Globus pallidus (tissue), 1 donor: ENCODE data around the gene NPAS2.

Experiments used
- DNase-seq: peaks from one replicate; pipeline ENCODE4 v3.0.0-alpha.2; 2015; ENCODE audit warnings: low spot score

The NPAS2 gene

GRCh38 chr2:100796499-100797100, 23.3 kb upstream of the NPAS2 start:
- DNase-seq: no peak

- no peak for DNase-seq
These were observed 20.3 kb upstream of the NPAS2 start for GRCh38 chr2:100799686-100800085.

- no peak for DNase-seq
These were observed 19.0 kb upstream of the NPAS2 start for GRCh38 chr2:100800915-100801314.

- DNase-seq: no peak
These were observed 18.5 kb upstream of the NPAS2 start for GRCh38 chr2:100801402-100801801.

- no peak for DNase-seq
These were observed 17.9 kb upstream of the NPAS2 start for GRCh38 chr2:100802066-100802465.

- no peak for DNase-seq
These were observed 16.6 kb upstream of the NPAS2 start for GRCh38 chr2:100803334-100803733.

- no peak for DNase-seq
These were observed 13.4 kb upstream of the NPAS2 start for GRCh38 chr2:100806550-100806949.

GRCh38 chr2:100807707-100808106, 12.2 kb upstream of the NPAS2 start:
- DNase-seq: no peak

- DNase-seq: no peak
These were observed 11.4 kb upstream of the NPAS2 start for GRCh38 chr2:100808582-100808981.

GRCh38 chr2:100809506-100809905, 10.4 kb upstream of the NPAS2 start:
- DNase-seq: no peak

- no peak for DNase-seq
These were observed 9.3 kb upstream of the NPAS2 start for GRCh38 chr2:100810603-100811145.

GRCh38 chr2:100812116-100812515, 7.8 kb upstream of the NPAS2 start:
- no peak for DNase-seq

- no peak for DNase-seq
These were observed 7.4 kb upstream of the NPAS2 start for GRCh38 chr2:100812573-100812972.

- DNase-seq: no peak
These were observed 6.4 kb upstream of the NPAS2 start for GRCh38 chr2:100813527-100813926.

GRCh38 chr2:100814043-100814442, 5.9 kb upstream of the NPAS2 start:
- no peak for DNase-seq

GRCh38 chr2:100814453-100814852, 5.5 kb upstream of the NPAS2 start:
- DNase-seq: no peak

GRCh38 chr2:100817388-100817985, 2.5 kb upstream of the NPAS2 start:
- DNase-seq: no peak

- no peak for DNase-seq
These were observed 1.8 kb upstream of the NPAS2 start for GRCh38 chr2:100818003-100818605.

- no peak for DNase-seq
These were observed 1.2 kb upstream of the NPAS2 start for GRCh38 chr2:100818606-100819369.

GRCh38 chr2:100820273-100820522, 259 bp downstream of the NPAS2 start:
- no peak for DNase-seq

GRCh38 chr2:100820523-100821254, 750 bp downstream of the NPAS2 start:
- no peak for DNase-seq

- no peak for DNase-seq
These were observed 1.4 kb downstream of the NPAS2 start for GRCh38 chr2:100821255-100821910.
